NCI-H748 (cell line): ENCODE results near the gene CYP2A6.
A peak's percentile ranks its signal among the peaks of the same experiment; 100 is the strongest.
"Not testable (repeated sequence)": the region's sequence is repeated elsewhere in the genome, so short reads cannot be mapped to it uniquely, and the experiment has no call there.

ENCODE experiments used
- DNase-seq: peaks from one replicate; lab custom pipeline; 2025; ENCODE audit not compliant: unreplicated experiment; lab: John Stamatoyannopoulos, UW

CYP2A6 gene, protein sequence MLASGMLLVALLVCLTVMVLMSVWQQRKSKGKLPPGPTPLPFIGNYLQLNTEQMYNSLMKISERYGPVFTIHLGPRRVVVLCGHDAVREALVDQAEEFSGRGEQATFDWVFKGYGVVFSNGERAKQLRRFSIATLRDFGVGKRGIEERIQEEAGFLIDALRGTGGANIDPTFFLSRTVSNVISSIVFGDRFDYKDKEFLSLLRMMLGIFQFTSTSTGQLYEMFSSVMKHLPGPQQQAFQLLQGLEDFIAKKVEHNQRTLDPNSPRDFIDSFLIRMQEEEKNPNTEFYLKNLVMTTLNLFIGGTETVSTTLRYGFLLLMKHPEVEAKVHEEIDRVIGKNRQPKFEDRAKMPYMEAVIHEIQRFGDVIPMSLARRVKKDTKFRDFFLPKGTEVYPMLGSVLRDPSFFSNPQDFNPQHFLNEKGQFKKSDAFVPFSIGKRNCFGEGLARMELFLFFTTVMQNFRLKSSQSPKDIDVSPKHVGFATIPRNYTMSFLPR

DNA sequence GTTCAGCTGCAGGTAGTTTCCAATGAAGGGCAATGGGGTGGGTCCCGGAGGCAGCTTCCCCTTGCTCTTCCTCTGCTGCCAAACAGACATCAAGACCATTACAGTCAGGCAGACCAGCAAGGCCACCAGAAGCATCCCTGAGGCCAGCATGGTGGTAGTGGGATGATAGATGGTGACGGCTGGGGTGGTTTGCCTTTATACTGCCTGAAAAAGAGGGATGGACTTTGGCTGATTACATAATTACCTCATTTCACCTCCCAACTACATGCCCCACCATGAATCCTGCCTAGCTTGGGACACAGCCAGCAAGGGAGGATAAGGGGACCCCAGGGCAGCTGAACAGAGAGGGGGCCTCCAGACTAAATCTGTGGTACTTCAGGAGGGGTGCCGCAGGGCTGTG is at the start of gene CYP2A6:
Gene CYP2A6 (minus strand): TSS at position 171 of the 400 bp plus-strand sequence. CDS start 21 bp downstream, at position 150.
- DNase-seq, result not testable (repeated sequence)

DNA sequence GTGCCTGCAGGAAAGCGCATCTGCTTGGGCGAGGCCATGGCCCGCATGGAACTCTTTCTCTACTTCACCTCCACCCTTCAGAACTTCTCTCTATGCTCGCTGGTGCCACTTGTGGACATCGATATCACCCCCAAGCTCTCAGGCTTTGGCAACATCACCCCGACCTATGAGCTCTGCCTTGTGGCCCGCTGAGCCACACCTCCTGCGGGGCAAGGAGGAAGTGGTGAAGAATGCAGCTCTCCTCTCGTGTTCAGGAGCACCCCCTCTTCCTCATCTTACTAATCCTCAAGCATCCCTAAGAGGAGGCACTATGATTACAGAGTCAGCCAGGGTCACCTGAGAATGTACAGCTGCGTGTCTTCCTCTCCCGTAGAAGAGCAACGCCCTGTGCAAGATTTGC is 49.7 kb upstream of the CYP2A6 start:
- not testable (repeated sequence) for DNase-seq

DNA sequence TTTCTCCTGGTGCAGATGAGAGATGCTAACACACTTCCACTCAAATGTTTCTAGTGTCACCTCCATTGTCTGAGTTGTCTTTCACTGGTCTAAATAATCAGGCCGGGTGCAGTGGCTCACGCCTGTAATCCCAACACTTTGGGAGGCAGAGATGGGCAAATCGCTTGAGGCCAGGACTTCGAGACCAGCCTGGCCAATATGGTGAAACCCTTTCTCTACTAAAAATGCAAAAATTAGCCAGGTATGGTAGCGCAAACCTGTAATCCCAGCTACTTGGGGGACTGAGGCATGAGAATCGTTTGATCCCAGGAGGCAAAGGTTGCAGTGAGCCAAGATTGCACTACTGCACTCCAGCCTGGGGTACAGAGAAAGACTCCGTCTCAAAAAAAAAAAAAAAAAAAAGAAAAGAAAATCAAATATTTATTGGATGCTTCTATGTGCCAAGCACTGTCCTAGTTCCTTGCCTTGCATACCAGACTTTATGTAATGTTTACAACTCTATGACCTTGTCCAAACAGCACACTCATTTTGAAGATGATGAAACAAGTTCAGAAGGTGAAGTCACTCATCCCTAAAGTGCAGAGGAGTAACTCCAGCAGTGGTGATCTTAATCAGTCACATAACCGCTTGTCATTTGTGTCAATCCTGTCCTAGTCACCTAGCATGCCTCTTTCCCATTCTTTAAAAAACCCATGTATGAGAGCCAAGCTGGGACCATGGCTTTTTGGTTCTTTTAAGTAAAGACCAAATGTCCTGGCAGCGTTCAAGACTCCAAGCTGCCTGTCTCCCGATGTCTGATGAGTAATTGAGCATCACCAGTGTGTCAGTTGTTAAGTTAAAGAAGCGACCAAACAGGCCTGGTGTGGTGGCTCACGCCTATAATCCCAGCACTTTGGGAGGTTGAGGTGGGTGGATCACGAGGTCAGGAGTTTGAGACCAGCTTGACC is 46.9 kb upstream of the CYP2A6 start:
- not testable (repeated sequence) for DNase-seq

DNA sequence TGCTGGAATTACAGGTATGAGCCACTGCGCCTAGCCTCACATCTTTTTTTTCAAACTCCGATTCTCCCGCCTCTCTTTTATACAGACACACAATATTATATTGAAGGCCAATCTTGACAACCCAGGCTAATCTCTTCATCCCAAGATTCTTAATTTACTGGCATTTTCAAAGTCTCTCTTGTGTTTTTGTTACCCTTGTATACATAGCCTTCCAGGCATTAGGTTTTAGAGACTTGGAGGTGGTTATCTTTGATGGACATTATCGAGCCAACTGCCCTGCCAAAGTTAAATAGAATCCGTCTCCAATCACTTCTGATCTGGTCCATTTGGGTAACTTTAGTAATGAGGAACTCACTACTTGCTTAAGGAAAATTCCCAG is 46.2 kb upstream of the CYP2A6 start:
- no peak for DNase-seq

DNA sequence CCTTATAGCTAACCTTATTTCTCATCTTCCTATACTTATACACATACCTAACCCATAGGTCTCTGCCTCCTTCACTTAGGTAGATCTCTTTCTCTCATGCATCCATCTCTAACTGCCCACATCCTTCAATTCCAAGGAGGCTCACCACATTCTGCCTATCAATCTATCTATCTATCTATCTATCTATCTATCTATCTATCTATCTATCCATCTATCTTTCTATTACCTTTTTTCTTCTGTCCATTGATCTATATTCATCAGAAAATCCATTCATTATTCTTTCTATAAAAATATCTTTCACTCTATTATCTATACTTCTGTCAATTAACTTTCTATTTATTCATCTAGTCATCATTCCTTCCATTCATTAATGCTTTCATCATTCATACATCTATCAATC is 42.9 kb upstream of the CYP2A6 start:
- no peak for DNase-seq

DNA sequence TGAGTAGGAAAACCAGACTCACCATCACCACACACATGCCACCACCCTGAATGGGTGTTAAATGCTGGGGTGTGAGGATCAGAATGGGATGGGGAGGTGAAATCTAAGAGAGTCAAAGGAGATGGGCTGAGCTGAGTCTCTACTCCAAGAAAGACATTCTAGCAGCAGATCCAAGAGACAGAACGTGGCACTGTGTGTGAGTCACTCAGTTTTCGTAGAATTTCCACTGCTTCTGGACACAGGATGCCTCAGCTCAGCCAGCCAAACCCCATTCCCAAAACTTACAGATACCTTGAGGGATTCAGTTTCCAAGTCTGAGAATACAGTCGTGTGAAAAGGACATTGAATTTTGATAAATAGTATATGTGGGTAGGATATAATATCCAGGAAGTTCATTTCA is 39.1 kb upstream of the CYP2A6 start:
- DNase-seq, result no peak

DNA sequence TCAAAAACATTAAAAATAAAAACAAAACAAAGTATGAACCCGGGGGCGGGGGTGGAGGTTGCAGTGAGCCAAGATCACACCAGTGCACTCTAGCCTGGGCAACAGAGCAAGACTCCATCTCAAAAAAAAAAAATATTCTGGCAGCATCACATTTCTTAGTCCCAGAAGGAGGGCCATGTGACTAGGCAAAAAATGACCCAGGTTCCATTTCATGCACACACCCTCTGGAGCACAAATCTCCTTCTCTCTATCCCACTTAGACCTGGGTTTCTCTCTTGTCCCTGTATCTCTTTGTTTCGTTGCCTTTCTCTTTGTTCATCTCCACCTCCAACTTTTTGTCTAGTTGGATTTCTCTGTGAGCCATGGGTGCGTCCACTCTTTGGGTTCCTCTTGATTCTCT is 37.9 kb upstream of the CYP2A6 start:
- no peak for DNase-seq

DNA sequence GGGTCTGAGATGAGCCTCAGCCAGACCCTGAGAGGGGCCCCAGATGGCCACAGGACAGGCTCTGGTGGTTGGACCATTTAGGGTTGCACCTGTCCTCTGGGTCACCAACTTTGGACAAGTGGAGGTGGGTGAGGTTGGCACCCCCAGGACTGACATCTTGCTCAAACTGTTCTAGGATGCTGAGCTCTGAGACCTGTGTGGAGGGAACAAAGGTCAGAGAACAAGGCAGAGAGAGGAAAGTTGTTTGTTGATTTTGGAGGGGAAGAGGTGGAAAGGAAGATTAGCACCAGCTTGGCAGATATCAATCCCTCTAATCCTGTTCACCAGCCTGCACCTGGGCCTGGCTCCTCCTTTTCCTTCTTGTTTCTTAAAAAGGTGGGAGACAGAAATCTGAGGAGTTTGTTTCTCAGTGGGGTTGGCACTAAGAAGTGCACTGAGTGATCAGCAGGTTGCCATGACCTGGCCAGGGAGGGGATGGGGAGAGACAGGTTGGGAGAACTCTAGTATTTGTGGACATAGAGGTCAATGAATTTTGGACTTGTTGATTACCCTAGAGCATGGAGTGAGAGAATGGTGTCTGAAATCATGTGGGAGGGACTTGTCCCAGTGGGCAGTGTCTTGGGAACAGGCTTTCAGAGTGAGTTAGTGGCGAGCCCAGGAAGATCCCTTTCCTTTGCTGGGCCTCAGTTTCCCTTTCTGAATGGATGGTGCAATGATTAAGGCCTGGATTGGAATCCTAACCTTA is 34.1 kb upstream of the CYP2A6 start:
- DNase-seq, result not testable (repeated sequence)

DNA sequence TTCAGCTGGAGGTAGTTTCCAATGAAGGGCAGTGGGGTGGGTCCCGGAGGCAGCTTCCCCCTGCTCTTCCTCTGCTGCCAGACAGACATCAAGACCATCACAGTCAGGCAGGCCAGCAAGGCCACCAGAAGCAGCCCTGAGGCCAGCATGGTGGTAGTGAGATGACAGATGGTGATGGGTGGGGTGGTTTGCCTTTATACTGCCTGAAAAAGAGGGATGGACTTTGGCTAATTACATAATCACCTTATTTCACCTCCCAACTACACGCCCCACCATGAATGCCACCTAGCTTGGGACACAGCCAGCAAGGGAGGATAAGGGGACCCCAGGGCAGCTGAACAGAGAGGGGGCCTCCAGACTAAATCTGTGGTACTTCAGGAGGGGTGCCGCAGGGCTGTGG is 31.8 kb upstream of the CYP2A6 start, which contains the start of gene CYP2A7:
Gene CYP2A7 (minus strand): TSS at position 170 of the 400 bp plus-strand sequence. CDS start 21 bp downstream, at position 149.
- DNase-seq, result not testable (repeated sequence)

DNA sequence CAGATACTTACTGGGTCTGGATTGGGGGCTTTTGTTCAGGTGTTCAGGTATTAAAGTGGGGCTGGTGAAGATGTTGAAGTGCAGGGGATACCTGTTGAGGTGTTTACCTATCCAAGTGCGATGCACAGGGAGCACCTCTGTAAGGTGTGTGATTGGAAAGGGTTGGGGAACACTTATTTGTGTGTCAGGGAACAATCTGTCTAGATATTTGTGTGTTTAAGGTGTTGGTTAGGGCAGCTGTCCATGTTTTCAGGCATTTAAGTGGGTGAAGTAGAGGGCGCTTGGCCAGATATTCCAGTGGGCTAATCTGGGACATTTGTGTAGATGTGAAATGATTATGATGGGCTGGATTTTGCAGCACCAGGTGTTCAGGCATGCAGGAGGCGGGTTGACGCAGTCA is 29.1 kb upstream of the CYP2A6 start:
- not testable (repeated sequence) for DNase-seq

DNA sequence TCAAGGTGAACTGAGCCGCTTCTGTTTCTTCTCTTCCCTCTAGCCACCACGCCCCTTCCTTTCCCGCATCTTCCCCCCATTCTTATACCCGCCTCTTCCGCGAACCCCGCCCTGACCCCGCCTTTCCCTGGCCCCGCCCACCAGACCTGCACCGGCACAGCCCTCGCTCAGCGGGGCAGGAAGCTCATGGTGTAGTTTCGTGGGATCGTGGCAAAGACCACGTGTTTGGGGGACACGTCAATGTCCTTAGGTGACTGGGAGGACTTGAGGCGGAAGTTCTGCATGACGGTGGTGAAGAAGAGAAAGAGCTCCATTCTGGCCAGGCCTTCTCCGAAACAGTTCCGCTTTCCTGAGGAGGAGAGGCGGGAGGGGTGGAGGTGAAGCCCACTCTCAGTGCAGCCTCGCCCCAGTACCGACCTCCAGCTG is 25.3 kb upstream of the CYP2A6 start:
- DNase-seq, result peak; percentile 27

DNA sequence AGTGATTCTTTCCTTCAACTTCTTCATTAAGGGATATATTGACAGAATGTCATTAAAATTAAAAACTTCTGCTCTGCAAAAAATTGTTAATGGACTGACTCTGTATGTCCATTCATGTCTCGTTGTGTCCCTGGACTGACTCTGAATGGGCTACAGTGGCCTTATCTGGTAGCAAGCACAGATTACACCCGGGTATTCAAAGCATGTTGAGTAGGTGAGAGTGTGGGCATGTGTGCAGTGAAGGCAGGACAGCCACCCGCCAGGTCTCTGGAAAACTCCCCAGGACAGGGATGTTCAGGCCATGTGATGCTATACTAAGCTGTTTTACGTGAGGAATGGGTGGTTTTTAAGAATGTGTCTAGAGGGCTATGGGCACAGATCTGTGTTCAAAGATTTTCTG is 24.6 kb upstream of the CYP2A6 start:
- not testable (repeated sequence) for DNase-seq

DNA sequence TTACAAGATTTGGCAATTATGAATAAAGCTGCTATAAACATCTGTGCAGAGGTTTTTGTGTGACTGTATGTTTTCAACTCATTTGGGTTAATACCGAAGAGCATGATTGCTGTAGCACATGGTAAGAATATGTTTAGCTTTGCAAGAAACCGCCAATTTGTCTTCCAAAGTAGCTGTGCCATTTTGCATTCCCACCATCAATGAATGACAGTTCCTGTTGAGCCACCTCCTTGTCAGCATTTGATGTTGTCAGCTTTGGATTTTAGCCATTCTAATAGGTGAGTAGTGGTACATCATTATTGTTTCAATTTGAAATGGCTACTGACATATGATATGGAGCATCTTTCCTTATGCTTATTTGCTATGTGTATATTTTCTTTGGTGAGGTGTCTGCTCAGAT is 23.6 kb upstream of the CYP2A6 start:
- DNase-seq, result not testable (repeated sequence)

DNA sequence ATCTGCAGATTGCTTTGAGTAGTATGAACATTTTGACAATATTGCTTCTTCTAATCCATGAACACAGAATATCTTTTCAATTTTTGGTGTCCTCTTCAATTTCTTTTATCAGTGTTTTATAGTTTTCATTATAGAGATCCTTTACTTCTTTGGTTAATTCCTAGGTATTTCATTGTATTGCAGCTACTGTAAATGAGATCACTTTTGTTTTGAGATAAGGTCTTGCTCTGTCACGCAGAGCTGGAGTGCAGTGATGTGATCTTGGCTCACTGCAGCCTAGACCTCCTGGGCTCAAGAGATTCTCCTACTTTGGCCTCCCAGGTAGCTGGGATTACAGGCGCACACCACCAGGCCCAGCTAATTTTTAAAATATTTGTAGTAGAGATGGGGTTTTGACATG is 22.0 kb upstream of the CYP2A6 start:
- no peak for DNase-seq

DNA sequence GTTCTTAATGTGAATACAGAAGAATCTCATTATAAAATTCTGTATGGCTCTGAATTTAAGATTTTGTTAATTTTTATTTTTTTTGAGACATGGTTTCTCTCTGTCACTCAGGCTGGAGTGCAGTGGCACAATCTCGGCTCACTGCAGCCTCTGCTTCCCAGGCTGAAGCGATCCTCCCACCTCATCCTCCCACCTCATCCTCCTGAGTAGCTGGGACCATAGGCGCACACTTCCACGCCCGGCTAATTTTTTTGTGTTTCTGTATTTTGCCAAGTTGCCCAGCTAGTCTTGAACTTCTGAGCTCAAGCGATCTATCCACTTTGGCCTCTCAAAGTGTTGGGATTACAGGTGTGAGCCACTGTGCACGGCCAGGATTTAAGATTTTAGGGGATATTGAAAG is 17.5 kb upstream of the CYP2A6 start:
- DNase-seq, result no peak

DNA sequence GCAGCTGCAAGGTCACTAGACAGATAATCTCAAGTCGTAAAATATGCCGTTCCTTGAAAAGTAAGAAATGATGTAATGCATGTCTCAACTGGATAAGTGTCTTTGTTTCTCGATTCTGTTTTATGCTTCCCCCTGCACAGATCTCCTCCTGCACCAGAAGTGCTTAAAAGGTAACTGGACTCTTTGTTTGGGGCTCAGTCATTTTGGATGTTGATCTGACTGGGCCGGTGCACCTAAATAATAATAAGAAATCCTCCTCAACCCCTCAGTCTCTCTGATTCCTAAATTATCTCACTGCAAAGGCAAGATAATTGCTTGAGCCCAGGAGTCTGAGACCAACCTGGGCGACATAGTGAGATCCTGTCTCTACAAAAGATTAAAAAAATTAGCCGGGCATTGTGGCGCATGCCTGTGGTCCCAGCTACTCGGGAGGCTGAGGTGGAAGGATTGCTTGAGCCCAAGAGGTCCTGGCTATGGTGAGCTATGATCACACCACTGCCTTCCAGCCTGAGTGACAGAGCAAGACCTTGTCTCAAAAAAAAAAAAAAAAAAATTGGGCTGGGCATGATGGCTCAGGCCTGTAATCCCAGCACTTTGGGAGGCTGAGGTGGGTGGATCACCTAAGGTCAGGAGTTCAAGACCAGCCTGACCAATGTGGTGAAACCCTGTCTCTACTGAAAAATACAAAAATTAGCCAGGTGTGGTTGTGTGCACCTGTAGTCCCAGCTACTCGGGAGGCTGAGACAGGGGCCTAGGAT is 14.7 kb upstream of the CYP2A6 start:
- not testable (repeated sequence) for DNase-seq

DNA sequence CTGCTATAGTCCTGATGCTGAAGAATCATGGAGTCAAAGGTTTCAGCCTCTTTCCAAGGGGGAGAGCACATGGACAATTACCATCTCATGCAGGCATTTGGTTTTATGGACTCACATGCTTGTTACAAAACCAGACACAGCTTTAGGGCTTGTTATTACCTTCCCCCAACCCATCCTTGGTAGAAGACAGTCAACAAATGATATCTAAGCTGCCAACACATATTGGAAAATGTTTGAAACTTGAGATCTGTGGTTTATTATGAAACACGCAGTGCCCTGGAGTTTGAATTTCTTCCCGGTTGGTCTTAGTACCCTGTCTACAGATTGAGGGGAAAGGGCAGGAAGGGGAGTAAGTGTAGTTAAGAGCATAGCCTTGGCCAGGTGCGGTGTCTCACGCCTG is 12.5 kb upstream of the CYP2A6 start:
- DNase-seq, result no peak

DNA sequence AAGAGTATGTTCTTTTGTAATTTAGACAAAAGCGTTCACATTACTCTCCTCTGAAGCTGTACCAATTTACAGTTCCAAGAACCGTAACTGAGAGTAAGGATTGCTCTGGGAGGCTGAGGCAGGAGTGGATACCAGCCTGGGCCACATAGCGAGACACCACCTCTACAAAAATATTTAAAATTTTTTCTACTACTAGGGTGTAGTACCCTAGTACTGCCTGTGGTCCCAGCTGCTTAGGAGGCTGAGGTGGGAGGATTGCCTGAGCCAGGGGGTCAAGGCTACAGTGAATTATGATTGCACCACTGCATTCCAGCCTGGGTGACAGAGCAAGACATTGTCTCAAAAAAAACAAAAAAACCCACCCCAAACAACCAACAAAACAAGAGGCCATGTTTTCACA is 12.1 kb upstream of the CYP2A6 start:
- DNase-seq, result no peak

DNA sequence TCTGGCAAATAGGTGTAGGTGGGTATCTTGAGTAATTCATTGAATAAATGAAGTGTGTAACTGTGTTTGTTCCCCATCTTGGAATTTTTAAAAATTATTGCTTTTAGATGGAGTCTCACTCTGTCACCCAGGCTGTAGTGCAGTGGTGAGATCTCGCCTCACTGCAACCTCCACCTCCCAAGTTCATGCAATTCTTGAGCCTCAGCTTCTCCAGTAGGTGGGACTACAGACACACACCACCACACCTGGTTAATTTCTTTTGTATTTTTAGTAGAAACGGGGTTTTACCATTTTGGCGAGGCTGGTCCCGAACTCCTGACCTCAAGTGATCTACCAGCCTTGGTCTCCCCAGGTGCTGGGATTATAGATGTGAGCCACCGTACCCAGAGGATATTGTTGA is 7.9 kb upstream of the CYP2A6 start:
- no peak for DNase-seq
